B cell (primary cell): ENCODE results near the gene TEPSIN. TPM values are rescaled to one million over a fixed set of nuclear protein-coding genes. Genes with fewer than 3 reads are reported as not detected.

Experiments used
- ATAC-seq: fragments of 200-7000 bp; cut with Tn5 transposase; one replicate; pipeline ENCODE4 v1.10.0; 2021; ENCODE audit warnings: low read depth, mild to moderate bottlenecking, moderate number of reproducible peaks, moderate library complexity
- CTCF ChIA-PET: fragments of 350-600 bp; sonication (Branson Sonifier 250); formaldehyde crosslinking; loops from one replicate; lab custom pipeline; 2021; ENCODE audit warnings: antibody characterized with exemption, inconsistent platforms; lab: Charles Lee
- POLR2A ChIA-PET: fragments of 350-600 bp; sonication (Branson Sonifier 250); formaldehyde crosslinking; loops from one replicate; lab custom pipeline; 2021; ENCODE audit warnings: antibody characterized with exemption; lab: Charles Lee
- DNase-seq: peaks from one replicate; pipeline ENCODE4 v3.0.0; 2013
- H2AFZ ChIP-seq: 2 replicates; pipeline ENCODE4 v1.6.1; 2012; ENCODE audit warnings: mild to moderate bottlenecking, low read depth, low read length; ENCODE audit not compliant: insufficient read depth, poor library complexity, severe bottlenecking
- H3K27ac ChIP-seq, 2 donors: 1 replicate in 1 of 2; 2 replicates in 1 of 2; pipeline ENCODE4 v1.5.1; 2012 to 2013; ENCODE audit warnings: low read length in 2 of 2, mild to moderate bottlenecking in 2 of 2, moderate library complexity in 1 of 2
- H3K27me3 ChIP-seq, 4 experiments: fragments of 200-600 bp in 1 of 4; sonication (generic) in 1 of 4; replicated peaks in 1 of 4; 1 replicate in 2 of 4; 2 replicates in 2 of 4; pipeline versions ENCODE4 v1.6.1 to v1.7.0; 2013 to 2016; ENCODE audit warnings: low read length in 3 of 4, mild to moderate bottlenecking in 2 of 4, mixed read lengths in 1 of 4, moderate library complexity in 1 of 4; ENCODE audit not compliant: insufficient read depth in 4 of 4, control insufficient read depth in 3 of 4; ENCODE audit errors: control extremely low read depth in 1 of 4
- H3K36me3 ChIP-seq, 2 experiments: replicated peaks in 1 of 2; 1 replicate in 1 of 2; 2 replicates in 1 of 2; pipeline versions ENCODE4 v1.6.1 to v1.7.1; 2013; ENCODE audit warnings: low read length in 1 of 2; ENCODE audit not compliant: insufficient read depth in 2 of 2, control insufficient read depth in 1 of 2; ENCODE audit errors: control extremely low read depth in 1 of 2, extremely low read depth in 1 of 2
- H3K4me1 ChIP-seq, 2 donors: fragments of 200-600 bp in 1 of 2; sonication (generic) in 1 of 2; 1 replicate in 1 of 2; 2 replicates in 1 of 2; pipeline versions ENCODE4 v1.5.1 to v1.6.1; 2013 to 2017; ENCODE audit warnings: low read length in 2 of 2; ENCODE audit not compliant: control insufficient read depth in 2 of 2, insufficient read depth in 2 of 2
- H3K4me2 ChIP-seq: replicated peaks from 2 replicates; pipeline ENCODE3; 2012; ENCODE audit warnings: mild to moderate bottlenecking, low read depth, low read length; ENCODE audit not compliant: poor library complexity, severe bottlenecking
- H3K4me3 ChIP-seq, 5 experiments: fragments of 200-600 bp in 1 of 5; sonication (generic) in 1 of 5; 1 replicate in 3 of 5; 2 replicates in 2 of 5; pipeline versions ENCODE4 v1.5.1 to v1.7.0; 2011 to 2016; ENCODE audit warnings: low read length in 4 of 5, mild to moderate bottlenecking in 4 of 5, low read depth in 2 of 5, control low read depth in 1 of 5, moderate library complexity in 1 of 5; ENCODE audit not compliant: insufficient read depth in 1 of 5; ENCODE audit errors: control extremely low read depth in 1 of 5, extremely low read depth in 1 of 5
- H3K79me2 ChIP-seq: fragments of 200-600 bp; sonication (generic); one replicate; pipeline ENCODE4 v1.6.0; 2016; ENCODE audit warnings: low read length; ENCODE audit not compliant: control insufficient read depth, insufficient read depth
- H3K9ac ChIP-seq: fragments of 200-600 bp; sonication (generic); 2 replicates; pipeline ENCODE4 v1.6.1; 2017; ENCODE audit warnings: mild to moderate bottlenecking, low read length, moderate library complexity
- H3K9me3 ChIP-seq, 3 donors: one replicate each; pipeline versions ENCODE4 v1.6.1 to v1.7.1; 2013; ENCODE audit warnings: low read length in 2 of 3; ENCODE audit not compliant: control insufficient read depth in 2 of 3, insufficient read depth in 1 of 3; ENCODE audit errors: control extremely low read depth in 1 of 3
- H4K20me1 ChIP-seq: 2 replicates; pipeline ENCODE4 v1.6.0; 2012; ENCODE audit warnings: mild to moderate bottlenecking, low read length; ENCODE audit not compliant: insufficient read depth, control insufficient read depth, poor library complexity, severe bottlenecking
- H3K27ac Mint-ChIP-seq: one replicate; pipeline ENCODE4 v1.8.0; 2021; ENCODE audit warnings: mixed read lengths
- H3K27me3 Mint-ChIP-seq: one replicate; pipeline ENCODE4 v1.8.0; 2021; ENCODE audit warnings: mixed read lengths
- H3K4me1 Mint-ChIP-seq: one replicate; pipeline ENCODE4 v1.8.0; 2021; ENCODE audit warnings: mixed read lengths
- H3K4me3 Mint-ChIP-seq: one replicate; pipeline ENCODE4 v1.8.0; 2021; ENCODE audit warnings: mixed read lengths
- H3K9me3 Mint-ChIP-seq: one replicate; pipeline ENCODE4 v1.8.0; 2022; ENCODE audit warnings: mixed read lengths; ENCODE audit not compliant: insufficient read depth
- EZH2 ChIP-seq: IDR thresholded peaks from 2 replicates; pipeline ENCODE4 v1.6.1; 2012; ENCODE audit warnings: borderline replicate concordance, low read depth, mild to moderate bottlenecking, moderate library complexity, low read length; ENCODE audit not compliant: insufficient read depth, poor library complexity, severe bottlenecking
- WGBS: methylation state at CpG from one replicate; pipeline ENCODE4 v1.1.5; 2013; ENCODE audit warnings: missing lambda C conversion rate; ENCODE audit not compliant: insufficient coverage; 5-methylcytosine and 5-hydroxymethylcytosine counted together
- intact Hi-C: fragments of 100-400 bp; cut with micrococcal nuclease; formaldehyde crosslinking; loops from one replicate; pipeline ENCODE4 v1.10.0; 2022
- polyA plus RNA-seq: library from polyadenylated mRNA; depleted of rRNA; stranded (reverse); fragments of >200 nt; gene quantifications from 2 replicates; pipeline ENCODE4 v1.2.3, GENCODE V29; 2012
- total RNA-seq, 2 donors: library from RNA; stranded (reverse); fragments of 120-200 nt in 1 of 2; gene quantifications; 1 replicate in 1 of 2; 2 replicates in 1 of 2; pipeline versions ENCODE4 v1.2.3 to v1.2.4, GENCODE V29; 2013 to 2022
- TF ChIP-seq, protein P1 (sequence below): fragments of 200-600 bp; IDR thresholded peaks from one replicate; pipeline ENCODE4 v1.8.0; 2022; ENCODE audit warnings: antibody characterized with exemption, mild to moderate bottlenecking

Gene TEPSIN
- total and polyA plus RNA-seq, 2 donors (not counting 1 experiment from before 2014, with no cell fraction given): 180 to 273 TPM

DNA sequence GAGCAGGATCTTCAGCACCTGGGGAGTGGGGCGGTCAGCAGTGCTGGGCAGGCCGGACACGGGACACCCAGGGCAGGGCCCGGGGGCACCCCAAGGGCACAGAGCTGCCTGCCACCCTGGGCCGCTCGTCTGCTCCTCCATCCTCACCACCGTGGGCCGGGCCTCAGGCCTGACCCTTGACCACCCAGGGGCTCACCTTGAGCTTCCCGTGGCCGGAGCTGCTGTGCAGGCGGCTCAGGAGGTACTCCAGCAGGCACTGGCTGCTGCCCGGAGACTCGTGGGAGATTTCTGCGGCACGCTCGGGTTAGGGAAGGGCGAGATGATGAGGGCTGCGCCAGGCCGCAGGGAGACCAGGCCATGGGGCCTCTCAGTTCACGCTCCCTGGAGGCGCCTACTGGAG lies 2.1 kb downstream of the TEPSIN start:
- CTCF ChIA-PET: interaction anchor here (0.9 kb wide), 1 partner anchor 94 kb away, joined by 3 read pairs; no protein-coding TSS in a partner anchor
- peak overlapping the region; percentile 97 for H3K4me2 ChIP-seq

More for the DNA sequence above, 2.1 kb downstream of the TEPSIN start:
- Mint-ChIP-seq H3K27me3 (no peaks in the 10 kb centered on the region), H3K4me3 (no peak overlapping the region), H3K27ac (no peak overlapping the region), H3K4me1 (peaks cover 40% of the 10 kb centered on the region), H3K9me3 (no peaks in the 10 kb centered on the region)
- WGBS: 95% methylated on average over 21 of the region's 21 CpGs
- intact Hi-C loops: no loop called here
- Histone ChIP-seq H3K27ac (no peak overlapping the region), H3K9me3 (peaks cover 0 to 3% (median 0%) of the 10 kb centered on the region in 3 donors), H3K27me3 (no peaks in the 10 kb centered on the region), H3K79me2 (peaks cover 80% of the 10 kb centered on the region), H2AFZ (no peak overlapping the region), H4K20me1 (peaks cover 80% of the 10 kb centered on the region), H3K4me3 (no peak overlapping the region), H3K36me3 (peaks cover 0 to 45% of the 10 kb centered on the region in 2 experiments), H3K9ac (no peak overlapping the region), H3K4me1 (peaks cover 19 to 29% of the 10 kb centered on the region in 2 donors)
- TF ChIP-seq, protein P1, sequence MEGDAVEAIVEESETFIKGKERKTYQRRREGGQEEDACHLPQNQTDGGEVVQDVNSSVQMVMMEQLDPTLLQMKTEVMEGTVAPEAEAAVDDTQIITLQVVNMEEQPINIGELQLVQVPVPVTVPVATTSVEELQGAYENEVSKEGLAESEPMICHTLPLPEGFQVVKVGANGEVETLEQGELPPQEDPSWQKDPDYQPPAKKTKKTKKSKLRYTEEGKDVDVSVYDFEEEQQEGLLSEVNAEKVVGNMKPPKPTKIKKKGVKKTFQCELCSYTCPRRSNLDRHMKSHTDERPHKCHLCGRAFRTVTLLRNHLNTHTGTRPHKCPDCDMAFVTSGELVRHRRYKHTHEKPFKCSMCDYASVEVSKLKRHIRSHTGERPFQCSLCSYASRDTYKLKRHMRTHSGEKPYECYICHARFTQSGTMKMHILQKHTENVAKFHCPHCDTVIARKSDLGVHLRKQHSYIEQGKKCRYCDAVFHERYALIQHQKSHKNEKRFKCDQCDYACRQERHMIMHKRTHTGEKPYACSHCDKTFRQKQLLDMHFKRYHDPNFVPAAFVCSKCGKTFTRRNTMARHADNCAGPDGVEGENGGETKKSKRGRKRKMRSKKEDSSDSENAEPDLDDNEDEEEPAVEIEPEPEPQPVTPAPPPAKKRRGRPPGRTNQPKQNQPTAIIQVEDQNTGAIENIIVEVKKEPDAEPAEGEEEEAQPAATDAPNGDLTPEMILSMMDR: no peak
- no peak for TF ChIP-seq EZH2
- POLR2A ChIA-PET: interaction anchor here (0.6 kb wide), 1 partner anchor 281 kb away, joined by 4 read pairs; no protein-coding TSS in a partner anchor
- ATAC-seq: no peak
- no peak for DNase-seq
